Mucosa of descending colon (tissue), 3 donors: ENCODE results near the gene IRF9. TPM values are rescaled to one million over a fixed set of nuclear protein-coding genes. Genes with fewer than 3 reads are reported as not detected.

Experiments used
- ATAC-seq: fragments of 200-7000 bp; cut with Tn5 transposase; one replicate; pipeline ENCODE4 v1.9.1; 2020; ENCODE audit warnings: mild to moderate bottlenecking, moderate library complexity
- DNase-seq, 3 donors: peaks; one replicate each; pipeline ENCODE4 v3.0.0-alpha.2; 2020
- H3K36me3 ChIP-seq: fragments of 200-600 bp; one replicate; pipeline ENCODE4 v1.8.0; 2021; ENCODE audit warnings: low read depth, mild to moderate bottlenecking
- H3K4me1 ChIP-seq: fragments of 200-600 bp; one replicate; pipeline ENCODE4 v1.8.0; 2021; ENCODE audit warnings: low read depth, mild to moderate bottlenecking
- H3K4me3 ChIP-seq: fragments of 200-600 bp; one replicate; pipeline ENCODE4 v1.8.0; 2021; ENCODE audit warnings: mild to moderate bottlenecking
- H3K9me3 ChIP-seq: fragments of 200-600 bp; one replicate; pipeline ENCODE4 v1.8.0; 2021; ENCODE audit warnings: mild to moderate bottlenecking
- CTCF ChIP-seq: fragments of 200-600 bp; IDR thresholded peaks from one replicate; pipeline ENCODE4 v1.8.0; 2022; ENCODE audit warnings: antibody characterized with exemption, mild to moderate bottlenecking
- intact Hi-C, 2 donors: fragments of 100-400 bp; cut with DNase I in 1 of 2; cut with micrococcal nuclease in 1 of 2; formaldehyde crosslinking; loops; one replicate each; pipeline versions ENCODE4 v1.11.0 to v1.11.1; 2022; cut with DNase I, micrococcal nuclease
- total RNA-seq, 3 donors: library from RNA; stranded (reverse); fragmentation: NEBNext Ultra II Directional in 2 of 3; extraction: Animal tissue kit (Norgen Biotek cat#: 25700) in 2 of 3; gene quantifications; one replicate each; pipeline versions ENCODE4 v1.2.1 to v1.2.4, GENCODE V29; 2021 to 2023
- donor health status: DM: no; HTN: no; CAD: no; lungs with moderate emphysema.
- donor health status: DM: no; HTN: no; CAD: no.
- donor health status: DM: no; HTN: yes; CAD: no.

Gene IRF9
- total RNA-seq, 3 donors from 2014 or later = 78.7 to 119 (median 103) TPM

GRCh38 chr14:24115422-24116127, 45.5 kb upstream of the IRF9 start:
- no peak for ATAC-seq

GRCh38 chr14:24116128-24116814, 44.8 kb upstream of the IRF9 start:
- Histone ChIP-seq H3K4me3 (no peak overlapping the region), H3K4me1 (peaks cover 10% of the 10 kb centered on the region), H3K9me3 (no peaks in the 10 kb centered on the region), H3K36me3 (peaks cover 15% of the 10 kb centered on the region)
- ATAC-seq (no peak), DNase-seq (no peak)
- no peak for TF ChIP-seq CTCF
- intact Hi-C loops = no loop called here

More at GRCh38 chr14:24115422-24116127, 45.5 kb upstream of the IRF9 start:
- Histone ChIP-seq H3K4me3 (peak overlapping the region; percentile 31), H3K36me3 (peaks cover 15% of the 10 kb centered on the region), H3K9me3 (no peaks in the 10 kb centered on the region), H3K4me1 (peaks cover 10% of the 10 kb centered on the region)
- peak in 1 of 3 donors; percentile 47 for DNase-seq
- TF ChIP-seq CTCF = no peak
- intact Hi-C loops = no loop called here

- Histone ChIP-seq H3K36me3 (peaks cover 15% of the 10 kb centered on the region), H3K9me3 (no peaks in the 10 kb centered on the region), H3K4me1 (peaks cover 10% of the 10 kb centered on the region), H3K4me3 (no peak overlapping the region)
- DNase-seq = no peak
- intact Hi-C loops = no loop called here
- ATAC-seq = no peak
- no peak for TF ChIP-seq CTCF
Measured at GRCh38 chr14:24117179-24117578, 43.9 kb upstream of the IRF9 start.

GRCh38 chr14:24119691-24120090, 41.4 kb upstream of the IRF9 start:
- DNase-seq (no peak), ATAC-seq (no peak)
- no peak overlapping the region for H3K4me3 ChIP-seq
- intact Hi-C loops = no loop called here
- peaks cover 14% of the 10 kb centered on the region for H3K36me3 ChIP-seq
- H3K9me3 ChIP-seq = no peaks in the 10 kb centered on the region
- TF ChIP-seq CTCF = no peak
- H3K4me1 ChIP-seq = peaks cover 10% of the 10 kb centered on the region

- no peak for TF ChIP-seq CTCF
- no peak overlapping the region for H3K4me3 ChIP-seq
- DNase-seq = no peak
- H3K4me1 ChIP-seq = peaks cover 5% of the 10 kb centered on the region
- ATAC-seq = no peak
- H3K36me3 ChIP-seq = peaks cover 11% of the 10 kb centered on the region
- H3K9me3 ChIP-seq = no peaks in the 10 kb centered on the region
- intact Hi-C loops = no loop called here
Measured at GRCh38 chr14:24121210-24121609, 39.9 kb upstream of the IRF9 start.
